ENCODE measurements around the gene FFAR1. TPM values are rescaled to one million over a fixed set of nuclear protein-coding genes. Genes with fewer than 3 reads are reported as not detected.

FFAR1 gene
- total RNA-seq, 1 experiment from 2014 or later = not detected

DNA sequence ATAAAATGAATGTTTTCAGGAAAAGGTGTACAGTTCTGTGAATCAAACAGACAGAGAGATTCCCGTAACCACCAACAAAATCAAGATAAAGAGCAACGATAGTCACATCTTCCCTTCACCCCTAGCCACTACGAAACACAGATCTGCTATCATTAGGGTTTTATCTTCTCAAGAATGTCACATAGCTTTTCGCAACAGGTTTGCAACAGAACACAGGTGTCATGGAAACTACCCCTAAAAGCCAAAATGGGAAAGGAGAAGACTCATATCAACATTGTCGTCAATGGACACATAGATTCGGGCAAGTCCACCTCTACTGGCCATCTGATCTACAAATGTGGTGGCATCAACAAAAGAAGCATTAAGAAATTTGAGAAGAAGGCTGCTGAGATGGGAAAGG lies 34.2 kb downstream of the FFAR1 start:
- no TSS peak for BruUV-seq (replicated peaks)
- no peak overlapping the region for H3K27ac Mint-ChIP-seq (ENCODE audit: unreplicated experiment)
- Histone ChIP-seq H3K4me1 (peaks cover 17% of the 10 kb centered on the region), H3K9me3 (peaks cover 31% of the 10 kb centered on the region), H3K36me3 (ENCODE audit: control insufficient read depth, insufficient read depth, low read length) (no peaks in the 10 kb centered on the region), H3K27me3 (replicated peaks; ENCODE audit: control insufficient read depth, insufficient read depth, low read length) (no peaks in the 10 kb centered on the region), H3K4me3 (ENCODE audit: low read depth, low read length) (no peak overlapping the region)
- intact Hi-C loops (cut with micrococcal nuclease; ENCODE audit: unreplicated experiment) = loop anchor here (2.0 kb wide), 1 partner anchor 29 kb away; no protein-coding TSS in a partner anchor
- peaks cover 23% of the 10 kb centered on the region for H3K4me1 Mint-ChIP-seq (ENCODE audit: low read depth, unreplicated experiment)
- H3K9me3 Mint-ChIP-seq (ENCODE audit: unreplicated experiment) = peaks cover 37% of the 10 kb centered on the region
- ChIA-PET CTCF (no interaction called here), POLR2A (no interaction called here)
- H3K27me3 Mint-ChIP-seq (ENCODE audit: insufficient read depth, unreplicated experiment) = no peaks in the 10 kb centered on the region
- TF ChIP-seq, protein P1, sequence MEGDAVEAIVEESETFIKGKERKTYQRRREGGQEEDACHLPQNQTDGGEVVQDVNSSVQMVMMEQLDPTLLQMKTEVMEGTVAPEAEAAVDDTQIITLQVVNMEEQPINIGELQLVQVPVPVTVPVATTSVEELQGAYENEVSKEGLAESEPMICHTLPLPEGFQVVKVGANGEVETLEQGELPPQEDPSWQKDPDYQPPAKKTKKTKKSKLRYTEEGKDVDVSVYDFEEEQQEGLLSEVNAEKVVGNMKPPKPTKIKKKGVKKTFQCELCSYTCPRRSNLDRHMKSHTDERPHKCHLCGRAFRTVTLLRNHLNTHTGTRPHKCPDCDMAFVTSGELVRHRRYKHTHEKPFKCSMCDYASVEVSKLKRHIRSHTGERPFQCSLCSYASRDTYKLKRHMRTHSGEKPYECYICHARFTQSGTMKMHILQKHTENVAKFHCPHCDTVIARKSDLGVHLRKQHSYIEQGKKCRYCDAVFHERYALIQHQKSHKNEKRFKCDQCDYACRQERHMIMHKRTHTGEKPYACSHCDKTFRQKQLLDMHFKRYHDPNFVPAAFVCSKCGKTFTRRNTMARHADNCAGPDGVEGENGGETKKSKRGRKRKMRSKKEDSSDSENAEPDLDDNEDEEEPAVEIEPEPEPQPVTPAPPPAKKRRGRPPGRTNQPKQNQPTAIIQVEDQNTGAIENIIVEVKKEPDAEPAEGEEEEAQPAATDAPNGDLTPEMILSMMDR (IDR thresholded peaks at IDR 0.05; ENCODE audit: insufficient read depth in 1 of 2, low read depth in 1 of 2, low read length in 1 of 2, severe bottlenecking in 1 of 2, unreplicated experiment in 1 of 2) = no peak
- H3K4me3 Mint-ChIP-seq (ENCODE audit: unreplicated experiment) = no peak overlapping the region
- H3K36me3 Mint-ChIP-seq (ENCODE audit: insufficient read depth, unreplicated experiment) = peaks cover 23% of the 10 kb centered on the region
- no peak for DNase-seq

DNA sequence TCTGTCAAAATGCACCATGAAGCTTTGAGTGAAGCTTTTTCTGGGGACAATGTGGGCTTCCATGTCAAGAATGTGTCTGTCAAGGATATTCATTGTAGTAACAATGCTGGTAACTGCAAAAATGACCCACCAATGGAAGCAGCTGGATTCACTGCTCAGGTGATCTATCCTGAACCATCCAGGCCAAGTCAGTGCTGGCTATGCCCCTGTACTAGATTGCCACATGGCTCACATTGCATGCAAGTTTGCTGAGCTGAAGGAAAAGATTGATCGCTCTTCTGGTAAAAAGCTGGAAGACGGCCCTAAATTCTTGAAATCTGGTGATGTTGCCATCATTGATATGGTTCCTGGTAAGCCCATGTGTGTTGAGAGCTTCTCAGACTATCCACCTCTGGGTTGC lies 35.8 kb downstream of the FFAR1 start:
- Histone ChIP-seq H3K4me1 (peaks cover 17% of the 10 kb centered on the region), H3K36me3 (ENCODE audit: control insufficient read depth, insufficient read depth, low read length) (no peaks in the 10 kb centered on the region), H3K4me3 (ENCODE audit: low read depth, low read length) (no peak overlapping the region), H3K27me3 (replicated peaks; ENCODE audit: control insufficient read depth, insufficient read depth, low read length) (no peaks in the 10 kb centered on the region), H3K9me3 (peaks cover 46% of the 10 kb centered on the region)
- peaks cover 23% of the 10 kb centered on the region for H3K4me1 Mint-ChIP-seq (ENCODE audit: low read depth, unreplicated experiment)
- peaks cover 28% of the 10 kb centered on the region for H3K9me3 Mint-ChIP-seq (ENCODE audit: unreplicated experiment)
- ChIA-PET POLR2A (no interaction called here), CTCF (no interaction called here)
- no peak for DNase-seq
- H3K27me3 Mint-ChIP-seq (ENCODE audit: insufficient read depth, unreplicated experiment) = no peaks in the 10 kb centered on the region
- BruUV-seq (replicated peaks) = no TSS peak
- intact Hi-C loops (cut with micrococcal nuclease; ENCODE audit: unreplicated experiment) = no loop called here
- H3K36me3 Mint-ChIP-seq (ENCODE audit: insufficient read depth, unreplicated experiment) = peaks cover 17% of the 10 kb centered on the region
- no peak overlapping the region for H3K4me3 Mint-ChIP-seq (ENCODE audit: unreplicated experiment)
- TF ChIP-seq, protein P1 (IDR thresholded peaks at IDR 0.05; ENCODE audit: insufficient read depth in 1 of 2, low read depth in 1 of 2, low read length in 1 of 2, severe bottlenecking in 1 of 2, unreplicated experiment in 1 of 2) = no peak
- H3K27ac Mint-ChIP-seq (ENCODE audit: unreplicated experiment) = no peak overlapping the region

DNA sequence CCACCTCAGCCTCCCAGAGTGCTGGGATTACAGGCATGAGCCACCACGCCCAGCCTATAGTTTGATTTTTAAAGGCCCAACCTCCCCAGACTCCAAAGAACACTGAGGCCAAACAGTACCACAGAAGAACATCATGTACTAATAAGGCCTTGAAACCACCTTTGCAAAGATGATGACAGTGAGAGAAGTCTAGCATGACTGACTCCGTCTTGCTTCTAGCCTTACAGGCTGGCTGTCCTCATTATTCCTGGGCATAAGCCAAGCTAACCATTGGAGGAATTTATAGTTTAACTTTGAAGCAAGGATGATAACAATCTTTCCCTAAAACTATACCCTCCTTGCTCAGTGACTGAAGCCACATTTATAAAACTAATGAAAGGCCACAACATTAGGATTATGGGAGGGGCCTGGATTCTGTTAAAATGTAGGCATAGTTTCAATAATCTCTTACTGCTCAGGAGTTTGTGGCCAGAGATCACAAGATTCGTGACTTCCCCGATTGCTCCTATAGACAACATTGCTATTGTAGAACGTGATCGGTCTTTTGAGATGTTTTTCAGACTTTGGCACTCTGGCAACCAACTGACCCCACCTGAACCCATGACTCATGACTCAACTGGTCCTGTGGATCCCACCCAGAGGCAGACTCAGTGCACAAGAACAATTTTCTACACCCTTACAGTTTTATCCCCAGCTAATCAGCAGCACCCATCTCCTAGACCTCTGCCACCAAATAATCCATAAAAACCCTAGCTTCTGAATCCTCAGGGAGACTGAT lies 40.8 kb downstream of the FFAR1 start:
- Histone ChIP-seq H3K9me3 (peaks cover 44% of the 10 kb centered on the region), H3K4me3 (ENCODE audit: low read depth, low read length) (no peak overlapping the region), H3K27me3 (replicated peaks; ENCODE audit: control insufficient read depth, insufficient read depth, low read length) (no peaks in the 10 kb centered on the region), H3K4me1 (no peaks in the 10 kb centered on the region), H3K36me3 (ENCODE audit: control insufficient read depth, insufficient read depth, low read length) (no peaks in the 10 kb centered on the region)
- intact Hi-C loops (cut with micrococcal nuclease; ENCODE audit: unreplicated experiment) = no loop called here
- Mint-ChIP-seq H3K36me3 (ENCODE audit: insufficient read depth, unreplicated experiment) (peaks cover 7% of the 10 kb centered on the region), H3K4me3 (ENCODE audit: unreplicated experiment) (no peak overlapping the region), H3K27ac (ENCODE audit: unreplicated experiment) (no peak overlapping the region), H3K4me1 (ENCODE audit: low read depth, unreplicated experiment) (no peaks in the 10 kb centered on the region), H3K27me3 (ENCODE audit: insufficient read depth, unreplicated experiment) (no peaks in the 10 kb centered on the region), H3K9me3 (ENCODE audit: unreplicated experiment) (peaks cover 19% of the 10 kb centered on the region)
- ChIA-PET POLR2A (no interaction called here), CTCF (no interaction called here)
- TF ChIP-seq, protein P1 (IDR thresholded peaks at IDR 0.05; ENCODE audit: insufficient read depth in 1 of 2, low read depth in 1 of 2, low read length in 1 of 2, severe bottlenecking in 1 of 2, unreplicated experiment in 1 of 2) = no peak
- no peak for DNase-seq
- no TSS peak for BruUV-seq (replicated peaks)

Data from Caco-2 (cell line).